ENCODE data around the gene HOXB2. TPM values are rescaled to one million over a fixed set of nuclear protein-coding genes. Genes with fewer than 3 reads are reported as not detected.
A peak's percentile ranks its signal among the peaks of the same experiment; 100 is the strongest.

HOXB2 gene
- total RNA-seq, 2 experiments from 2014 or later = 4.8 to 4.9 TPM

DNA sequence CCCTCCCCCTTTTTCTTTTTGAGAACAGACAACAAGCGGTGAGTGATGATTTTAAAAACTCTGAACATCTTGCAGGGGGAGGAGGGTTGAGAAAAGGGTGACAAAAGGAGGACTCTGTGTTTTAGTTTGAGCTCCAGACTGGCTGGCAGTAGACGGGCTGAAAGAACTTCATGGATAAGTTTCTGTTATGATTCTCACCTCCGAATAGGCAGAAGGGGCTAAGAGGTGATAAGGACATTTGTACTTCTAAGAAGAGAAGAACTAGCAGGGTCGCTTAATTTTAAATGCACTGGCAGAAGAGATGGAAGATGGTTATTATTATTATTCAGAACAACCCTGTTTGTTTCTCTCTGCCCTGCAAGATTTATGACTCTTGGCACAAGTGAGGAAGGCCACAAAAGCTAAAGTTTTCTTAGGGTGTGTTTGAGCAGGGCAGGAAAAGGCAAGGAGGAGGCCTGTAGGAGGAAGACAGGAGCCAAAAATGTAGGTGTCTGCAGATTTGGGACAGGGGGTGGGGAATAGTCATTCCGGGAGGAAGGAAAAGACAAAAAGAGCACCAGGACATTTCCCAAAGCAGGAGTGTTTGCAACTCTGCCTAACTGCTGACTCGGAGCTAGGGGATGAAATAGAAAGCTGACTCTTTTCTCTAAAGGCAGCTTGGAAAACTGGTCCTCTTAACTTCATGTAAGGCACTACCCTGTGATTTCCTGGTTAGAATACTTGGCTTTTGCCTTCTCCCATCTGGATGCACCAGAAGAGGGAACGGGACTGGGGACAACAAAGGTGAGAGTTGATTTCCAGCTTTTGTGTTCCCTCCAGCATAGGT, 11.9 kb upstream of the HOXB2 start:
- Mint-ChIP-seq H3K27ac (no peak overlapping the region), H3K9me3 (no peaks in the 10 kb centered on the region), H3K4me1 (ENCODE audit: low read depth) (peaks cover 5% of the 10 kb centered on the region), H3K27me3 (peaks cover 72% of the 10 kb centered on the region), H3K36me3 (ENCODE audit: low read depth) (no peaks in the 10 kb centered on the region), H3K4me3 (peak overlapping the region; percentile 2)
- no peak for DNase-seq
- peaks cover 12% of the 10 kb centered on the region for H3K4me1 ChIP-seq (ENCODE audit: insufficient read depth, low read length)
- H3K27me3 ChIP-seq (ENCODE audit: control insufficient read depth in 1 of 2, insufficient read depth in 2 of 2, low read length in 2 of 2) = peaks cover 0 to 6% of the 10 kb centered on the region in 2 experiments
- intact Hi-C loops (cut with DNase I, micrococcal nuclease) = no loop called here
- CTCF ChIA-PET = no interaction called here
- H3K4me3 ChIP-seq (ENCODE audit: low read length) = no peak overlapping the region
- H3K36me3 ChIP-seq (ENCODE audit: insufficient read depth, low read length) = peaks cover 2% of the 10 kb centered on the region
- ATAC-seq (ENCODE audit: poor library complexity) = no peak
- no peak overlapping the region for H3K27ac ChIP-seq (ENCODE audit: low read depth in 1 of 2, low read length in 2 of 2)
- POLR2A ChIA-PET = no interaction called here
- TF ChIP-seq, protein P1, sequence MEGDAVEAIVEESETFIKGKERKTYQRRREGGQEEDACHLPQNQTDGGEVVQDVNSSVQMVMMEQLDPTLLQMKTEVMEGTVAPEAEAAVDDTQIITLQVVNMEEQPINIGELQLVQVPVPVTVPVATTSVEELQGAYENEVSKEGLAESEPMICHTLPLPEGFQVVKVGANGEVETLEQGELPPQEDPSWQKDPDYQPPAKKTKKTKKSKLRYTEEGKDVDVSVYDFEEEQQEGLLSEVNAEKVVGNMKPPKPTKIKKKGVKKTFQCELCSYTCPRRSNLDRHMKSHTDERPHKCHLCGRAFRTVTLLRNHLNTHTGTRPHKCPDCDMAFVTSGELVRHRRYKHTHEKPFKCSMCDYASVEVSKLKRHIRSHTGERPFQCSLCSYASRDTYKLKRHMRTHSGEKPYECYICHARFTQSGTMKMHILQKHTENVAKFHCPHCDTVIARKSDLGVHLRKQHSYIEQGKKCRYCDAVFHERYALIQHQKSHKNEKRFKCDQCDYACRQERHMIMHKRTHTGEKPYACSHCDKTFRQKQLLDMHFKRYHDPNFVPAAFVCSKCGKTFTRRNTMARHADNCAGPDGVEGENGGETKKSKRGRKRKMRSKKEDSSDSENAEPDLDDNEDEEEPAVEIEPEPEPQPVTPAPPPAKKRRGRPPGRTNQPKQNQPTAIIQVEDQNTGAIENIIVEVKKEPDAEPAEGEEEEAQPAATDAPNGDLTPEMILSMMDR (IDR thresholded peaks at IDR 0.05) = no peak
- H3K9me3 ChIP-seq (ENCODE audit: control insufficient read depth in 1 of 2, insufficient read depth in 1 of 2, low read length in 2 of 2) = no peaks in the 10 kb centered on the region

DNA sequence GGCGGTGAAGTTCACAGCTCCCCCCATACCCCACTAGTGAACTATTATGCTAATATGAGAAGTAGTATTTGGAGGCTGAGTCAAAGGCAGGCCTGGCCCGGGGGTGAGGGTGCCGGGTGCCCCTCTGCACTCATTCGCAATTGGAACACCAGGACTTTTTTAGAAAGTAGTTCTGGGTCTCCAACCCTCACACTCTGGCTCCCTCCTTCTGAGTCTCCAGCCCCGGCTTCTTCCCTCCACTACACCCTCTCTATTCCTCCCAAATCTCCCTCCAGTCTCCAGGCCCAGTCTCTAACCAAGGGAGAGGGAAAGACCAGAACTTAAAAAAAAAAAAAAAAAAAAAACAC, 11.3 kb upstream of the HOXB2 start:
- peaks cover 5% of the 10 kb centered on the region for H3K4me1 Mint-ChIP-seq (ENCODE audit: low read depth)
- Histone ChIP-seq H3K4me3 (ENCODE audit: low read length) (no peak overlapping the region), H3K27me3 (ENCODE audit: control insufficient read depth in 1 of 2, insufficient read depth in 2 of 2, low read length in 2 of 2) (peaks cover 0 to 6% of the 10 kb centered on the region in 2 experiments), H3K9me3 (ENCODE audit: control insufficient read depth in 1 of 2, insufficient read depth in 1 of 2, low read length in 2 of 2) (no peaks in the 10 kb centered on the region), H3K36me3 (ENCODE audit: insufficient read depth, low read length) (peaks cover 2% of the 10 kb centered on the region), H3K4me1 (ENCODE audit: insufficient read depth, low read length) (peaks cover 11% of the 10 kb centered on the region), H3K27ac (ENCODE audit: low read depth in 1 of 2, low read length in 2 of 2) (no peak overlapping the region)
- no peak overlapping the region for H3K27ac Mint-ChIP-seq
- peaks cover 74% of the 10 kb centered on the region for H3K27me3 Mint-ChIP-seq
- H3K36me3 Mint-ChIP-seq (ENCODE audit: low read depth) = no peaks in the 10 kb centered on the region
- ATAC-seq (ENCODE audit: poor library complexity) (no peak), DNase-seq (no peak)
- ChIA-PET CTCF (no interaction called here), POLR2A (no interaction called here)
- intact Hi-C loops (cut with DNase I, micrococcal nuclease) = no loop called here
- peak overlapping the region; percentile 31 for H3K4me3 Mint-ChIP-seq
- TF ChIP-seq, protein P1 (IDR thresholded peaks at IDR 0.05) = no peak
- H3K9me3 Mint-ChIP-seq = no peaks in the 10 kb centered on the region

DNA sequence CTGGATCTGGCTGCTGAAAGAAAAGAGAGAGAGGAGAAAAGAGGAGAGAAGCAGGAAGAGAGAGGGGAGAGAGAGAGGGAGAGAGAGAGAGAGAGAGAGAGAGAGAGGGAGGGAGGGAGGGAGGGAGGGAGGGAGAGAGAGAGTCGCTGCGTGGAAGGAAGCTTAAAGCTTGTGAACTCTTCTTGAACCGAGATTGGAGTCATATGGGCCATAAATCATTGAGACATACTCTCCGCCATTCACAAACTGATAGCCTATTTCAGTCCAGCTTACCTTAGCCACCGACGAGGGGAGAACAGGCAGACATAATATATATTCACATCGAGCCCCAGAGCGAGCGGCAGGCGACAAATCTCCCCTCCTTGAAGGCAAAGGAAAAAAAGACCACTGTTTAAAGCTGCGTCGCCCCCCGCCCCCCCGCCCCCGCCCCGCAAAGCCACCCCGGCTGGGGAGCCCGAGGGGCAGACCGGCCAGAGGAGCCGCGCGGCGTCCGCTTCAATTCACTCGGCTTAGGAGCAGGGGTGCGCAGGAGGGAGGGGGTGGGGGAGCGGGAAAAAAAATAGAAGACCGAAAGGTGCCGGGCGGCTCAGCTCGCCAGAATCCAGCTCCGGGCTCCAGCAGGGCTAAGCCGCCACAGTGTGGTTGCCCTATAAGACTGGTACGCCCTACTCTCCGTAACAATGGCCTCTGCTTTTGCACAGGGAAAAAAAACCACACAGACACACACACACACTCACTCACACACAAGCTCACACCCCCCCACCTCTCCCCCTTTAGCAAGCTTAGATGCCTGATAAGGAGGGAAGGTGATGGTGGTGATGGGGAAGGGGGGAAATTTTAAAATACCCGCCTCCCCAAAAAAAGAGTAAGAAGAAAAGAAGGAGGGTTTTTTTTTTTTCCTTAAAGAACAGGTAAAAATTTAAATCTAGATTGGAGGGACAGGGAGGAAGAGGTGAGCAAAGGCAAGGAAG, 10.6 kb upstream of the HOXB2 start:
- H3K27me3 ChIP-seq (ENCODE audit: control insufficient read depth in 1 of 2, insufficient read depth in 2 of 2, low read length in 2 of 2) = peaks cover 0 to 6% of the 10 kb centered on the region in 2 experiments
- H3K36me3 Mint-ChIP-seq (ENCODE audit: low read depth) = no peaks in the 10 kb centered on the region
- no peak overlapping the region for H3K27ac Mint-ChIP-seq
- H3K9me3 ChIP-seq (ENCODE audit: control insufficient read depth in 1 of 2, insufficient read depth in 1 of 2, low read length in 2 of 2) = no peaks in the 10 kb centered on the region
- H3K27me3 Mint-ChIP-seq = peaks cover 73% of the 10 kb centered on the region
- H3K9me3 Mint-ChIP-seq = no peaks in the 10 kb centered on the region
- DNase-seq (peak in 3 of 14 experiments; percentile 28 to 50 (median 50)), ATAC-seq (ENCODE audit: poor library complexity) (peak; percentile 44)
- peaks cover 5% of the 10 kb centered on the region for H3K4me1 Mint-ChIP-seq (ENCODE audit: low read depth)
- H3K36me3 ChIP-seq (ENCODE audit: insufficient read depth, low read length) = peaks cover 2% of the 10 kb centered on the region
- peak overlapping the region; percentile 84 for H3K4me3 Mint-ChIP-seq
- H3K27ac ChIP-seq (ENCODE audit: low read depth in 1 of 2, low read length in 2 of 2) = no peak overlapping the region
- intact Hi-C loops (cut with DNase I, micrococcal nuclease) = no loop called here
- POLR2A ChIA-PET = interaction anchor here (1.3 kb wide), 1 partner anchor 8 kb away, joined by 7 read pairs; no protein-coding TSS in a partner anchor
- peaks cover 10% of the 10 kb centered on the region for H3K4me1 ChIP-seq (ENCODE audit: insufficient read depth, low read length)
- TF ChIP-seq, protein P1 (IDR thresholded peaks at IDR 0.05) = no peak
- peak overlapping the region; percentile 48 for H3K4me3 ChIP-seq (ENCODE audit: low read length)
- CTCF ChIA-PET = interaction anchor here (0.9 kb wide), 1 partner anchor 63 kb away, joined by 3 read pairs; no protein-coding TSS in a partner anchor

Measured in CD4-positive, alpha-beta T cell (primary cell).